HG02870 (cell line): Measurements from ENCODE around the gene HPCAL4.

Experiments
- ATAC-seq: cut with Tn5 transposase; IDR thresholded peaks from one replicate; pipeline ENCODE4 v1.9.1; 2021; ENCODE audit warnings: mild to moderate bottlenecking, moderate library complexity; ENCODE audit not compliant: unreplicated experiment

Gene HPCAL4

DNA sequence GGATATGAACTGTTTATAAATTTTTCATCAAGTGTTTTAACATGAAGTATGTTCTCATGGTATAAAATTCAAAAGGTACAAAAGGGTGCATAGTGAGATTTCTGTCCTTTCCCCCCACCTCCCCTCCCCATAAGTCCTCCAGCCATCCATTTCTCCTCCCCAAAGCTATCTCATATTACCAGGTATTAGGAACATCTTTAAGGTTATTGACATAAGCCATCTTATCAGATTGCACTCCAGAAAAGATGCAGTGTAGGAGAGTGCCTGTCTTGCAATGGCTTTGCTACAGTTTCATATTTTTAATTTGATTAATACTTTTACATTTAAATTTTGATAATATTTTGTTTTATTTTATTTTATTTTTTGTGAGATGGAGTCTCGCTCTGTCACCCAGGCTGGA lies 13.5 kb upstream of the HPCAL4 start:
- ATAC-seq: no peak

DNA sequence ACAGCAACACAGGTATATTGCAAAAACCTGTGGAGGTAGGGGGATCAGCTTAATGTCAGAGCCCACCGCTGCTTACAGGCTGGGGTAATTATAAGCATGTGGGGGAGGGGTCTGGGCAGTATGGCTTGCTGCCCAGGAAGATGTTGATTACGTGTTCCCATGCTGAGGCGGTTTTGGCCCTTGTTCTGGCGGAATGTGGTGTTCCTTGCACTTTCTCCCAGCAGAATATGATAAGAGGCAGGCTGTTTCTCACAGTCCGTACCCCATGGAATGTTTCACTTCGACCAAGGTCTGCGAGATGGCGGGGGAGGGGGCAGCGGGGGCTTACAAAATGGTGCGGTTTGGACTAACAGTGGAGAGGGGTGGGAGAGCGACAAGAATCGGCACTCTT lies 9.8 kb upstream of the HPCAL4 start:
- no peak for ATAC-seq

DNA sequence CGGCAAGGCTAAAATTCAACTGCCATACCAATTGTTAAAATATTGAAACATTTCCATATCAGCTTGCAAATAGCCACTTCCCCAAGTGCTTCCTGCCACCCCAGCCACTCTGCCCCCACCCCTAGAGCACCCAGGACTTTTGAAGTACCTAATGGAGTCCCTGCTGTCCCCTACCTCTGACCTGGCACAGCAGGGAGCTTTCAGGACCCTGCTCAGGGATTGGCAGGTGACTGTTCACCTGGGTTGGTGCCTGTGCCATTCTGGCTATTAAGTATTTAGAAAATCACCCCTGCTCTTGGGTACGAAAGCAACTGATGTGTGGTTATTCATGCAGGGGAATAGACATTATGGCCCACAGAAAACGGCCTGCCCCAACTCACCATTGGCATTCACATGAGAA lies 9.1 kb upstream of the HPCAL4 start:
- no peak for ATAC-seq

DNA sequence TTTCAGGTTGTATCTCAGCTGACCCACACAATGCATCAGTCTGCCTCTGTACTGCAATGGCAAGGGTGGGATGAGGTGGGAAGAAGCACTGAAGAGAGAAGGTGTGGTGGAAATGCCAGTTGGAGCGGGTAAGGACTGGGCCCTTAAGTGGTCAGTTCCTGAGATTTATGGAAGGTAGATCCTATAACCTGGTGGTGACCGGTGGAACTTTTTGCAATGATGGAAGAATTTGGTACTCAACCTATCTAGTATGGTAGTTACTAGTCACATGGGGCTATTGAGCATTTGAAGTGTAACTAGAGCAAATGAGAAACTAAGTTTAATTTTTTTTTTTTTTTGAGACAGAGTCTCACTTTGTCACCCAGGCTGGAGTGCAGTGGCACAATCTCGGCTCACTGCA lies 8.2 kb upstream of the HPCAL4 start:
- no peak for ATAC-seq

DNA sequence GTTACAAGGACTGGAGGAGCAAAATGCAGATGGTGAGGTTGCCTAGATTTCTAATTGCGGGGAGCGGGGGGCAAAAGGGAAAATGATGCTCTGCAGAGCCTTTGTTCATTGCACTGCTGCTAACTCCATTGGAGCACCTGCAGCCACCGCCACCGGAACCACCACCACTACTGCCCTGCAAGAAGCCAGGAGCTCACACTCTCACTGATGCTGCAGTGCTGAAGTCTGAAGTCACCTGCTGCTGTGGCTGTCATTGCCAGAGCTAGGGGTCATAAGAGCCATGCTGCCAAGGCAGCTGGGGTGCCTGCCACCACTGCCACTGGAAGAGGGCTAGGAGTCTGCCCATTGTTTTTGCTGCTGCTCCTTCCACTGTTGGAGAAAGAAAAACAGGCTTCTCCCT lies 7.3 kb upstream of the HPCAL4 start:
- no peak for ATAC-seq

DNA sequence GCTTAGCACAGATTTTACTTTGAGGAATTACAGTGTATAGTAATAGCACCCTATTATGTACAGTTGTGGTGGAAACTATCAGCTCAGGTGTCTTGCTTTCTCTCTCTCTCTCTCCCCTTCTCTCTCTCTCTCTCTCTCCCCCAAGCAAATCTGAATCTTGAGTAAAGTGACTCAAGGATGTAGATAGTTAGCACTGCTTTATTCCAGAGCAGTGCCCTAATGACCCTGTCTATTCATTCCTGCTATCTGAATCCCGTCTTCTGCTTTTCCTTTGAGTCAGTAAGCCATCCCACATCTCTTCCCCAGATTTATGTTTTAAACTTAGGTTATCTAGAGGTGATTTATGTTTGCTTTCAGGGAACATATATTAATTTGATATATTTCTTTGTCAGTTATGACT lies 5.2 kb upstream of the HPCAL4 start:
- ATAC-seq: no peak

DNA sequence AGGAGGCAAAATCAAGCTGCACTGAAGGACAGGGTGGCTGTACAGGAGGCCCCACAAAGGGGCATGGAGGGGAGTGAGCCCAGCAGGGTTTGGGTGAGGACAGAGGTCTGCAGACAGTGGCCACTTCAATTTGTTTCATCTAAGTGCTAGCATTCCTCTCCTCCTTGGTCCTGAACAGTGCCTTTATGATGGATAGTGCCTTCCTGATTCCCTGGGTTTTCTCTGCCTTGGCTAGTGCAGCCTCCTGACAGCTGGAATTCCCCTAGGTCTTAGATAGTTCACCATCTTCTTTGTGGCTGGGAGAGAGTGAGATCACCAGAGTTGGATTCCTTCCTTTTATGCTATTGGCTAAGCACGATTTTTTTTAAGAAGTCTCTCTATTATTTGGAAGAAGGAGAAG lies 3.8 kb upstream of the HPCAL4 start:
- no peak for ATAC-seq

DNA sequence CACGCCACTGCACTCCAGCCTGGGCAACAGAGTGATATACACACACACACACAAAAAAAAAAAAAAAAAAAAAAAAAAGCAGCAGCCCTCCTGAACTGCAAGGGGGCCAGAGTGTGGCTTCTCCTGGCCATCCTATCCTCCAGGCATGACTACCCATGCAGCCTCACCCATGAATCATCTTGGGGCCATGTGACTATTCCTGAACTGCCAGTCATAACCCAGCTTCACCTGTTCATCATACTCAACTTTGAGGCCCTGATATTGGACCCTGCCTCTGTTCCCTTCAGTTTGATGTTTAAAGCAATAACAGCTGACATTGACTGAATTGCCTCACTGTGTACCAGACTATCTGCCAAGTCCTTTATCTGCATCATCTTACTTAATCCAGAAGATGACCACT lies 2.8 kb upstream of the HPCAL4 start:
- no peak for ATAC-seq

DNA sequence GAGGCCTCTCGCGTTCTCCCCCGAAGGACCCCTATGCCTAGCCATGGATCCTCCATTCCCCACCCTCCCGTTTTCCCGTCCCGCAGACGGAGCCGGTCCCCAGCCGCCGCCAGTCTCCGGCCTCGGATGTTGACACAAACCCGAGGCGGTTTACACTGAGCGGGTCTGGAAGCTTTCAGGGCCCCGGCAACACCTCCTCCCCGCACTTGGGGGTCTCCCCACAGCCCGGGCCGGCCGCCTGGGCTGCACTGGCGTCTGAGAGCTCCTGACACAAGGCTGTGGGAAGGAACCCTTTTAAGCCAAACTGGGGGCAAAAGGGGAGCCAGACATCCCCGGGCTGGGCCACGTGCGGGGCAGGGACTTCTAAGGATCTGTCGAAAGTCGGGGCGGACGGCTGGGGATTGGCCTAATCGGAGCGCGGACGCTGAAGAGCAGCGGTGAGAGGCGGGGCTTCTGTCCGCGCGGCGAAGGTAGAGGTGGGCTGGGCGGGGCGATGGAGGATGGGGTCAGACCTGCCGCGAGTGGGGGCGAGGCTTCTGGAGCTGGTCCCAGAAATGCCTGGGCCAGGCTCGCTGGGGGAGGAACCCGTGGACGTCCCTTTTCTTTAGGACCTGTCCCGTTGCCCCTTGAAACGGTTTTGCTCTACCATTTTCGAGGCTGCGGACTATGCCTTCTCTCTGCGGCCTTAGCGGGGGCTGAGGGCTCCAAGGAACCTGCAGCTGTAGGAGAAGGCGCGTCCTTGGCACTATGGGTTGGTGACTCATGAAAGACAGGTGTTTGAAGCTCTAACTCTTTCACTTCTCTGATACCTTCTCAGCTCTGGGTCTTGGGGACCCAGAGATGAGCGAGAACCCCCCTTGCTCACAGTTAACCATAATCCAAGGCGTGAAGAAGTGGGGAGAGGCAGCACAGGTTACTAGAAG lies 1.2 kb upstream of the HPCAL4 start:
- no peak for ATAC-seq

DNA sequence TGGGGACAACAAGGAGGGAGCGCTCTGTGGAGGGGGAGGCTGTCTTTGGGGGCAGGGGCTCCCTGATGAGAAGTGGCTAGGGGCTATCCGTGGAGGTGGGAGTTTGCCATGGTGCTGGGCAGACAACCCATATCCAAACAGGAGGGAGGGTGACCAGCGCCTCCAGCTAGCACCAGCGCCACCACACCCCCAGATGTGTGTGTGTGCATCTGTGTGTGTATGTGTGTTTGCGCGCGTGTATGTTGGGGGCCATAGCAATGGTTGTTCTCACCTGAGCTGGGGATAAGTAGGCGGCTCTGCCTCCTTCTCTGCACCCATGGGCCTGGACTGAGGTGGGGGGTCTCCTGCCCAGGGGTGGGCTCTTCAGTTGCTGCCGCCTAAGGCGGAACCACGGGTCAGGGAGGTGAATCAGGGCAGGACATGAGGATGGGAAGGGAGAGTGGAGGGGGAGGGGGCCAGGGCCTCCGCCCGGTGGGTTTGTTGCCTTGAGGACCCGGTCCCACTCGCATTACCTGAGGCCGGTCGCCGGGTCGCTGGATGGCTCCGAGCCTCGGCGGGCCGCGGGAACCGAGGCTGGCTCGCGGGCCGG lies 345 bp downstream of the HPCAL4 start:
- no peak for ATAC-seq

DNA sequence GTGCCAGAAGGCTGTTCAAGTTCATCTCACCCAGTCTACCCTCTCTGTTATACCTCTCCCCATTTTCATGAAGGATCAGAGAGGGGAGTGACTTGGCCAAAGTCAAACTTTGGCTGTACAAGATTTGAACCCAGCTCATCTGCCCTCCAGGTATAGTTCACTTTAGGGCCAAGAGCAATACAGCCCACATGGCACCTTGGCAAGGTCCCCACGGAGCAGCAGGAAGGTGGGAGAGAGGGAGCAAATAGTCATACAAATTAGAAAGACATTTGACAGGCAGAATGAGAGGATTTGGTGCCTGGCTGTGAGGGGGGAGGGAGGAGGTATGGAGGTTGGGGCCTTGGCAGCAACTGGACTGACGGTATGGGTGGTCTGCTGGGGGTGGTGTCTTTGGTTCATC lies 1.0 kb downstream of the HPCAL4 start:
- no peak for ATAC-seq

DNA sequence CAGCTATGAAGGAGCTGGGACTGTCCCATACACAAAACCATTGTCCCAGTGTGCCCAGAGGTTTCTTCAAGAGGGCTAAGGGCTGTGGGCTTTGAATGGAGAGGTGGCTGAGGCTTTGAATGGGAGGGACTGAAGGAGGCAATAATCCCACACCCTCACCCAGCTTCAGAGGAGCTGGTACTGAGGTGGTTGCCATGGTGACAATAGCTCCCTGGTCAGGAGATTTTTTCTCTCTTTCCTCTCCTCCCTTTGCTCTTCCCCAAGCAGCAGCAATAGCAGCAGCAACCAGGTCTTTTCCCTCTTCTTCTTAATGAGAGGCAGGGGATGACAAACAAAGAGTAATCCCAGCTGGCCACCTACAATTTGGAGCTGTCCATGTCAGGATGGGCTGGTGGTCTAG lies 1.6 kb downstream of the HPCAL4 start:
- no peak for ATAC-seq

DNA sequence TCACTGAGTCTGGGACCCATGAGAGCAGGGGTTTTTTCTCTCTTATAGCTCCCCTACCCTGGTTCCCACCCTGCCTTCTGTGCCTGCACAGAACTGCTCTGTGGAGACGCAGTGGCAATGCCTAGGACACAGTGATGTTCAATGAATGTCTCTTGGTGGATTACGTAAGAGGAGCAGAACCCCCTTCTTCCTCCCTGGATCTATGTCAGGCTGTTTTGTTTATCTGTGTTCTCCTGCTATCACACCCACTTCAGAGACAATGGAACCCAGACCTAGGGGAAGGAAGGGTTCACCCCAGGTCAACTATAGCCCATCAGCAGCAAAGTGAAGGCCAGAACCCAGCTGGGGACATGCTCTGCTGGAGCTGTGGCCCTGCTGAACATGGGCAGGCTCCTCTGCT lies 2.0 kb downstream of the HPCAL4 start:
- ATAC-seq: no peak

DNA sequence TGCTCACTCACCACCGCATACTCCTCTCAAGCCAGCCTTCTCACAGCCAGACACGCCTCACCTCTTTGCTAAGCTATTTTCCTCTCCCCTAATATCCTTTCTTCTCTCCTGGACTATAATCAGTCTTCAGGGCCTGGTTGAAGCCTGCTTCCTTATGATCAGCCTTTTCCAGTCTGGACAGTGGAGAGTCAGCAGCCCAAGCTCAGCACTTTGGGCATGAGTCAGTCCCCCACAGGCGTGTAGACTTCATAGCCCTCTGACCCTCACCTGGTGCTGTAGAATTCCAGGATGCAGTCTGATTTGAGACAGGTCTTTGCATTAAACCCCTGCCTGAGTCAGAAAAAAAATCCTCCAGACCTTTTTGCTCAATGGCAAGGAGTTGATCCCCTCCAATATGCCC lies 2.5 kb downstream of the HPCAL4 start:
- ATAC-seq: no peak

DNA sequence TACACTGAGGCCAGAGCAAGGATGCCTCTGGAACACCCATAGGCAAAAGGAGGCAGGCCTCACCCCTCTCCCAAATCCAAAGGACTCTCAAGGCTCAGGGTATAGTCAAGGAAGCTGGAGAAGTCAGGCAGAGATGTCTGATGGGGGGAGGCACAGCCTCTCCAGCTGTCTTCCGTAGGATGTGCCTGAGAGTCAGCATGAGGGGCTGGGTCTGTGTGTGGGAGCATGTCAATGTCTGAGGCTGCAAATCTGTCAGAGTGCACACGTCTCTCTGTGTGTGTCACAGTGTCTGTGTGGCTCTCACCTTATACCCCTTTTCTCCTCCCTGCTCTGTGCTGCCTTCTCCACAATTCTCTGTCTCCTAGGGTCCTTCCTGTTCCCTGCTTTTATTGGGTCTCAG lies 4.0 kb downstream of the HPCAL4 start:
- no peak for ATAC-seq

DNA sequence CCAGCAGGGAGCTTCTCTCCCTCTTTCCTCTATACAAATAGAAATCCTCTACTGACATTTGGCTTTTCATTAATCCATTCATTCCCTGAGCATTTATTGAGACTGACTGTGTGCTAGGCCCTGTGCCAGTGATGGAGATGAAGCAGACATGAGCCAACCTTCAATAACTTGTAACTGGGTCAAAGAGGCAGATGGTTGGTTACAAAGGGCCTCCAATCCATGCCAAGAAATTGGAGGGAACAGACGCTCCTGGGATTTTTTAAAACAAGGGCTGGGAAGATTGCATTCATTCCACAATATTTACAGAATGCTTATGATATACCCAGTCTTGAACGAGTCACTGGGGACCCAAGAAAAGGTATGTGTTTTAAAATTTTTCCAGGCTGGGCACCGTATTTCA lies 6.2 kb downstream of the HPCAL4 start:
- ATAC-seq: no peak

DNA sequence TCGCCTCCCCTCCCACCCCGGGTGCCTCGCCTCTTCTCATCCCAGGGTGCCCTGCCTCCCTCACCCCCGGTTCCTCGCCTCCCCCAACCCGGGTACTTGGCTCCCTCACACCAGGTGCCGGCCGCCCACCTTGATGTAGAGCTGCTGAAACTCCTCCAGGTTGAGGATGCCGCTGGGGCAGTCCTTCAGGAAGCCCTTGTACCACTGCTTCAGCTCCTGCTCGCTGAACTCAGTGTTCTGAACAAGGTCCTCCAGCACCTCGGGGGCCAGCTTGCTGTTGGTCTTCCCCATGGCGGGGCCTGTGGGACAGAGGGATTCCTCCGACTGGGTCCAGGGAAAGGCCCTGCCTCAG lies 6.9 kb downstream of the HPCAL4 start:
- no peak for ATAC-seq

DNA sequence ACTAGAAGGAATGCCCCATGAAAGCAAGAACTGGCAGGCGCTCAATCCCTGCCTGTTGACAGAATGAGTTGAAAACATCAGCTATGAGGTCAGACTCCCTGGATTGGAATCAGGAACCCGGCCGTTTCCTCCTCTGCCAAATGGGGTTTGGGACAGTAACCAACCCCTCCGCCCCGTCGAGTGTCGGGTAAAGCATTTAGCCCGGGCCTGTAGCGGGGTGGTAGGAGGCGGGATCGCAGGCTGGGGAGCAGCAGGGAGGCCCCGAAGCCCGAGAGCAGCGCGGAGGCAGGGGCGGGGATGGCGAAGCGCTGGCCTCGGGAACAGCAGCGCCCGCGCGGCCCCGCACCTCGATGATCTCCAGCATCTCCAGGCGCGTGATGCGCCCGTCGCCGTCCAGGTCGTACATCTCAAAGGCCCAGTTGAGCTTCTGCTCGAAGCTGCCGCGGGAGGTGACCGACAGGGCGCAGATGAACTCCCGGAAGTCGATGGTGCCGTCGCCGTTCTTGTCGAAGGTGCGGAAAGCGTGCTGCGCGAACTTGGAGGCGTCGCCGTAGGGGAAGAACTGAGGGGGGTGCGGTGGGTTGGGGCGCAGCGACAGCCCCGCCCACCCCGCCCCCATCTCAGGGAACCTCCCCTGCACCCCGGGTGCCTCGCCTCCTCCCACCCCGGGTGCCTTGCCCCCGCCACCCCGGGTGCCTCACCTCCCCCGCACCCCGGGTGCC lies 7.5 kb downstream of the HPCAL4 start:
- ATAC-seq: no peak

DNA sequence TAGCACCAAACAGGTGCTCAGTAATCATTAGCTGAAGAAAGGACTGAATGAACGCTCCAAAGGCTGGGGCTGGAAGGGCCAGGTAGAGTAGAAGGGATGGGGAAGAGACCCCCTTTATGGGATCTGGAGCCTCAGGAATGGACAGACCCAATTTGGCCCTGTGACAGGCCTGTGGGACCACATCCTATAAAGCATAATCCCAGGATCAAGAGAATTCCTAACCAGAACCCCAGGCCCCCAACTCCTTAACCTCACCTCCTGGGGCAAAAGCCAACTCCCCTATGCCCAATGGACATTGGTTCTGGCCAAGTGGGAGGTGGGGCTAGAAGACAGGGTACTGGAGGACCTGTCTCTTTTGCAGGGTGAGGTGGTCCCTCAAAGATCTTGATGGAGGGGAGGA lies 9.2 kb downstream of the HPCAL4 start:
- ATAC-seq: no peak

DNA sequence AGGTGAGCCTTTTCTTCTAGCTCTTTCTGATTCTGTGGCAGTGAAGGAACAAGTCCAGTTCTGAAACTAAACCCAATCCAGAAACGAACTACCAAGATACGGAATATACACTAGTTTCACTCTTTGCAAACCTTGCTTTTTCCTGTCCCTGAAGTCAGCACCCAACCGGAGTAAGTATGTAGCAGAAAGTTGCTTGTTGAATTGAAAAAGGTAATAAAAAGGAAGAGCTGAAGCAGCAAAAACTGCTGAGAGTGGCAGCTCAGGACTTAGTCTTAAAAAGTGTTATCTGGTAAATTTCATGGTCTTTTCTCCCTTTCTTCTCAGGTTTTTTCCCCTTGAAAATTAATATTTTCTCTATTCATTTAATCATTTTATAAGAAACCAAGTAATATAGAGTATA lies 9.9 kb downstream of the HPCAL4 start:
- no peak for ATAC-seq

DNA sequence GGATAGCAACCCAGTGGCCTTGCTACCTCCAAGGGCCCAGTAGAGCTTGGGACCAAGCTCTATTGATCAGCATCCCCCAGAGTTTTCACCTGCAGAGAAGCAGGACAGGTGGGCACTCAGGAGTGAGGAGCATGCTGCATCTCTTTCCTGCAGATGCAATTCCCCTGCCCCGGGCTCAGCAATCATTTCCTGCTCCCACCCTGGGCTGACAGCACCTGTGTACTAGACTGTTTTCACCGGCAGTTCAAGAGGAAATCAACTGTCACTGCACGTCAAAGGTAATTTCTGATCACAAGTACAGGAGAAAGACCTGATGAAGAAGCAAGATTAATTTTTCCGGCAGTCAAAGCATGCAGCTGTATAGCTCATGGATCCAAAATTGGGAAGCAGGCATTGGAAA lies 10.5 kb downstream of the HPCAL4 start:
- no peak for ATAC-seq

DNA sequence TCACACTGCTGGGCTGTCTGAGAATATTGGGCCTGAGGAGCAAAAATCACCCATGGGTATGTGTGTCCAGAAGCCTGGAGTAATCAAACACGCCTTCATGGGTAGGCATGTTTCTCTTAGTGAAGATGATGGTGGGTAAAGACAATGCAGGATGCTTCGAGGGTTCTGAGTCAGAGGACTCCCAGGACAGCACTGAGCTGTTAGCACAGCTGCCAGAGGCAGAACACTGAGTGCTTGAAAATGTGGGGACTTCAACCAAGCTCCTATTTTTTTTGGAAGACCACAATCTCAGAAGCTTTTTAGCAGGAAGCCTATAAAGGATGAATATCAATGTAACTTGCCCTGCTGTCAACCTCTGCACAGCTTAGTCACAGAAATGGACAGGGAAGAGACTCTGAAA lies 11.4 kb downstream of the HPCAL4 start:
- ATAC-seq: no peak
